ENCODE data around the gene KRTAP5-10.
"Not testable (repeated sequence)": the region's sequence is repeated elsewhere in the genome, so short reads cannot be mapped to it uniquely, and the experiment has no call there.

DNA sequence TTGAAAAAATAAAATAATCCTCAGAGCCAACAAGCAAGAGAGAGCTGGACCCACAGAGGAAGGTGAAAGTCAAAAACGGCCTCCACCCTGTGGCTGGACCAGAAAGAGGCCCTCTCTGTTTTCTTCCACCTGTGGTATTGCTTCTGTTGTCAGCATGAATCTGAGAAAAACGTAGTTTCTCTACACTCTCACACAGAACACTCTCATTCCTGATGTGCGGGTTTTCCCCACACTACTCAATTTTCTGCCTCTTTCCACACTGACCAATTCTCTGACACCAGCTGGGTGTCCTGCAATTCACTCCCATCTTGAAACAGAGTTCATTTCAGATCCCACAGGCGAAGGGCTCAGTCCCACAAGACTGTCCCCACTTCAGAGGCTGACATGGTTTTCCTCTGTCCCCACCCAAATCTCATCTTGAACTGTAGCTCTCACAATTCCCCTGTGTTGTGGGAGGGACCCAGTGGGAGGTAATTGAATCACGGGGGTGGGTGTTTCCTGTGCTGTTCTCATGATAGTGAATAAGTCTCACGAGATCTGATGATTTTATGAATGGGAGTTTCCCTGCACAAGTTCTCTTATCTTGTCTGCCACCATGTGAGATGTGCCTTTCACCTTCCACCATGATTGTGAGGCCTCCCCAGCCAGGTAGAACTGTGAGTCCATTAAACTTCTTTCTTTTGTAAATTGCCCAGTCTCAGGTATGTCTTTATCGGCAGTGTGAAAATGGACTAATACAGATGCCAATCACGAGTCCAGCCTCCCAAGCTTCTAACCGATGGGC lies 24.6 kb upstream of the KRTAP5-10 start:
- TF ChIP-seq, protein P1, sequence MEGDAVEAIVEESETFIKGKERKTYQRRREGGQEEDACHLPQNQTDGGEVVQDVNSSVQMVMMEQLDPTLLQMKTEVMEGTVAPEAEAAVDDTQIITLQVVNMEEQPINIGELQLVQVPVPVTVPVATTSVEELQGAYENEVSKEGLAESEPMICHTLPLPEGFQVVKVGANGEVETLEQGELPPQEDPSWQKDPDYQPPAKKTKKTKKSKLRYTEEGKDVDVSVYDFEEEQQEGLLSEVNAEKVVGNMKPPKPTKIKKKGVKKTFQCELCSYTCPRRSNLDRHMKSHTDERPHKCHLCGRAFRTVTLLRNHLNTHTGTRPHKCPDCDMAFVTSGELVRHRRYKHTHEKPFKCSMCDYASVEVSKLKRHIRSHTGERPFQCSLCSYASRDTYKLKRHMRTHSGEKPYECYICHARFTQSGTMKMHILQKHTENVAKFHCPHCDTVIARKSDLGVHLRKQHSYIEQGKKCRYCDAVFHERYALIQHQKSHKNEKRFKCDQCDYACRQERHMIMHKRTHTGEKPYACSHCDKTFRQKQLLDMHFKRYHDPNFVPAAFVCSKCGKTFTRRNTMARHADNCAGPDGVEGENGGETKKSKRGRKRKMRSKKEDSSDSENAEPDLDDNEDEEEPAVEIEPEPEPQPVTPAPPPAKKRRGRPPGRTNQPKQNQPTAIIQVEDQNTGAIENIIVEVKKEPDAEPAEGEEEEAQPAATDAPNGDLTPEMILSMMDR (IDR thresholded peaks at IDR 0.05; ENCODE audit: low read depth, low read length): not testable (repeated sequence)
- TF ChIP-seq, protein P2, sequence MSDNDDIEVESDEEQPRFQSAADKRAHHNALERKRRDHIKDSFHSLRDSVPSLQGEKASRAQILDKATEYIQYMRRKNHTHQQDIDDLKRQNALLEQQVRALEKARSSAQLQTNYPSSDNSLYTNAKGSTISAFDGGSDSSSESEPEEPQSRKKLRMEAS (IDR thresholded peaks at IDR 0.05; ENCODE audit: low read depth, low read length): not testable (repeated sequence)

All from NB4 (cell line).